IPS-18c (cell line): ENCODE measurements around the gene STX7.

Source experiments
- H3K4me3 ChIP-seq: 2 replicates; pipeline ENCODE4 v1.7.0; 2013; ENCODE audit warnings: low read depth, mild to moderate bottlenecking, low read length, moderate library complexity; ENCODE audit not compliant: insufficient read depth
- H3K9me3 ChIP-seq: one replicate; pipeline ENCODE4 v1.6.1; 2013; ENCODE audit warnings: mild to moderate bottlenecking, low read length, moderate library complexity; ENCODE audit not compliant: control insufficient read depth, insufficient read depth

The STX7 gene

DNA sequence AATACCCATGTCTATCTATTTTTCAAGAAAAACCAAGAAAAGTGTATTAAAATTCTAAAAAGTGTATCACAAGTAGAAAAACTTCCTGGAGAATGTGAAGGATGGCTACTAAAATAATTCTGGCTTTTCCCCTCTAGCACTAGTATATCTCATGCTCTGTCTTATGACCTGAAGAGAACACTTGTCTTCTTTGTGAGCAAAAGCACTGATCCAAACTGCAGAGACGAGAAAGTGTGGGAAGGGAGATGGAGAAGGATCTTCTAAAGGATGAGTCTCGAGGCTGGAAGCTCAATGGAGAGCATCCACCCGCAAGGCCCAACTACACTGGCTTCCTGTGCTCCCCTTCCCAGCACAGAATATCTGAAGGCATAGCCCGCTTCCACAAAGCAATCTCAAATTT is 23.5 kb downstream of the STX7 start:
- H3K9me3 ChIP-seq = no peaks in the 10 kb centered on the region
- no peak overlapping the region for H3K4me3 ChIP-seq

GRCh38 chr6:132487762-132488161 is 25.2 kb downstream of the STX7 start:
- Histone ChIP-seq H3K4me3 (no peak overlapping the region), H3K9me3 (no peaks in the 10 kb centered on the region)

- no peak overlapping the region for H3K4me3 ChIP-seq
- no peaks in the 10 kb centered on the region for H3K9me3 ChIP-seq
Observed at GRCh38 chr6:132484680-132485018, 28.3 kb downstream of the STX7 start.

GRCh38 chr6:132483779-132484679 is 28.9 kb downstream of the STX7 start:
- H3K4me3 ChIP-seq = no peak overlapping the region
- no peaks in the 10 kb centered on the region for H3K9me3 ChIP-seq

DNA sequence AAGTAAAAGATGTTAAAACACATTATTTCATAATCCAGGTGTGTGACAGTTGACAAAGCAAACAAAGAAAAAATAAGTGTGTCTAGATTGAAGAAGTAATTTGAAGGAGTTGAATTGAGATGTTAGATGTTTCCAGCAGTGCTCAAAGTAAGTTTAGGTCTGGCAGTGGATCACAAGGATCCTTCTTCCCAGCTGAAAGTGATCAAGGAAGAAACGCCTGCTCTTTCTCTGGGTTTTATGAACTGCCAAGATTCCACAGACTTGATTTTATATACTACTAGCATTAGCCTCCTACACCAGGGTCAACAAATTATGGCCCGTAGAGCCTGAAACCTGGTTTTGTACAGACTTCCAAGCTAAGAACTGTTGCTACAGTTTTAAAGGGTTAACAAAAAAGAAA is 30.3 kb downstream of the STX7 start:
- Histone ChIP-seq H3K4me3 (no peak overlapping the region), H3K9me3 (no peaks in the 10 kb centered on the region)

DNA sequence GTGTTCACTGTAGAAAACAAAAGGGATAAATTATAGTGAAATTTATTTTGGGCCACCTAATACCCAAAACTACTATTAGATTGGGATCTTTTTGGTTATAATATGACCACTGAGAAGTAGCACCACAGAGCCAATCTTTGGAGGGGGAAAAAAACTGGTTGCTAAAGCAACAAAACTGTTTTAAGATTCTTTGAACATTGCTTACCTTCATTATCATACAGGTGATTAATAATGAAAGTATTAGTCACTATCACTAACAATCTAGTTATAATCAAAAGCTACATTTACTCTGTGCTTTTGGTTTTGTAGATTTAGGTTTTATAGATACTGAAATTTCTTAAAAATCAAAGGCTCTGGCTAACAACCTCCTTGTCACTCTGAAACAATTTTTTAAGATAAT is 31.7 kb downstream of the STX7 start:
- Histone ChIP-seq H3K9me3 (no peaks in the 10 kb centered on the region), H3K4me3 (no peak overlapping the region)

DNA sequence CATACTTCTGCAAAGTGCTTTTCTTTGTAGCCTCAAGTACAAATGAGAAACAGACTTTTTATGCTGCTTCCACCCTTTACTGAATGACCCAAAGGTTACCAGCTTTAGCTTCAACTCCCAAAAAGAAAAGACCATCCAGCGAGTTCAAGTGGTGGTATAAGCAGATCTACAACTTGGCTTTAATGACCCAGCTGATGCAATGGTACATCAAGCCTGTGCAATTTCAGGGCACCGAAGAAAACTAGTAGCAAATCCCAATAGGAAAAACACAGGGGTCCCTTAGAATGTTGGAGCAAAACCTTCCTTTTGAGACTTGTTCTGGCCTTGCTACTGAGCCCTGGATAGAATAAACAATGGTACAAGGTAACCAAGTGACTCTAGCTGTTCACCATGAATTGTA is 33.8 kb downstream of the STX7 start:
- Histone ChIP-seq H3K4me3 (no peak overlapping the region), H3K9me3 (no peaks in the 10 kb centered on the region)

DNA sequence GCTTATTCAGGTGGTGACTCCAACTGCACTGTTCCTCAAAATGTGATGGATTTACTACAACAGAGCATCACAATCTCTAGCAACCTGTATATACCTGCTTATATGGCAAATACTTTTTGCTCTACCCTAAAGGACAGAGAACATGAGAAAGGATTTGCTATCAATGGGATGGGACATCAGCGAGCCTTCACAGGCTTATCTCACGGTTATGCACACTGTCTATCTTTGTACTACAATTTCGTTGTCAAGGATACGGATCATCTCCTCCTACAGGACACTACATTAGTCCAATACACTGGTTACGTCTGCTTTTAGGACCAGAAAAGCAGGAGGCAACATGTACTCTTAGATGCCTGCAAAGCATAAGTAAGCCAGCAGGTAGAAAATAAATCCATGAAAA is 34.2 kb downstream of the STX7 start:
- Histone ChIP-seq H3K4me3 (no peak overlapping the region), H3K9me3 (no peaks in the 10 kb centered on the region)

DNA sequence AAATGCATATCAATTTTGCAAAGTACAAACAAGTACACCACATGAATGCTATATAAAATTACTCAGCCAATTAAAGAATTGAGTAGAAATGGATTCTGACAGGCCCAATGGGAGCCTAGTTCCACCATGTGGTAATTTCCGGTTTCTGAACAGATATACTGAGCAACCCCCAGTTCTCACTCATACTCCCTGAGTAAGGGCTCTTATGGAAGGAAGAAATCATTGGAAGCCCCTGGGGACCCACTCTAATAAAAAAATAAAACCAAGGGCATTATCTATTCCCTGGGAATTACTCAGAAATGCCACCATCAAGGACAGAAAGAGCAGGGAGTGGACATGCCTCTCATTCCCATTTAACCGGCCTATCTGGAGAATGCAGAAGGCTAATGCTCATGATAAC is 34.6 kb downstream of the STX7 start:
- no peaks in the 10 kb centered on the region for H3K9me3 ChIP-seq
- no peak overlapping the region for H3K4me3 ChIP-seq

GRCh38 chr6:132476688-132477087 is 36.2 kb downstream of the STX7 start:
- H3K4me3 ChIP-seq = no peak overlapping the region
- no peaks in the 10 kb centered on the region for H3K9me3 ChIP-seq

GRCh38 chr6:132475925-132476324 is 37.0 kb downstream of the STX7 start:
- Histone ChIP-seq H3K4me3 (no peak overlapping the region), H3K9me3 (no peaks in the 10 kb centered on the region)

- H3K9me3 ChIP-seq = no peaks in the 10 kb centered on the region
- H3K4me3 ChIP-seq = no peak overlapping the region
Observed at GRCh38 chr6:132471787-132472186, 41.1 kb downstream of the STX7 start.

DNA sequence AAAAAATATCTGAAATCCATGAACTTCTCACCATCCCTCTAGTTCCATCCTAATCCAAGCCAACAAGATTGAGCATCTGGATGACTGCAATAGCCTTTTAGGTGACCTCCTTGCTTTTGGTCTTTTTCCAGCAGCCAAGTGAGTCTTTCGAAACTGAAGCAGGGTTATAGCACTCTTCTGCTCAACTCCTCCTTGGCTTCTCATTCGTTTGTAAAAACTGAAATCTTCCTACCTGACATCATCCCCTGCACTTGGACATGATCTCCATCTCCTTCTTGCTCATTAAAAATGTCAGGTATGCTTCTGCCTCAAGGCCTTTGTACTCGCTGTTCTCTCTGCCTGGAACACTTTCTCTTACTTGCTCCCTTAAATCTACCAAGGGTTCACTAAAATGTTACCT is 46.0 kb downstream of the STX7 start:
- Histone ChIP-seq H3K9me3 (no peaks in the 10 kb centered on the region), H3K4me3 (no peak overlapping the region)

GRCh38 chr6:132465530-132466485 is 47.1 kb downstream of the STX7 start:
- Histone ChIP-seq H3K9me3 (no peaks in the 10 kb centered on the region), H3K4me3 (no peak overlapping the region)

- no peaks in the 10 kb centered on the region for H3K9me3 ChIP-seq
- no peak overlapping the region for H3K4me3 ChIP-seq
Observed at GRCh38 chr6:132464538-132465256, 48.2 kb downstream of the STX7 start.

DNA sequence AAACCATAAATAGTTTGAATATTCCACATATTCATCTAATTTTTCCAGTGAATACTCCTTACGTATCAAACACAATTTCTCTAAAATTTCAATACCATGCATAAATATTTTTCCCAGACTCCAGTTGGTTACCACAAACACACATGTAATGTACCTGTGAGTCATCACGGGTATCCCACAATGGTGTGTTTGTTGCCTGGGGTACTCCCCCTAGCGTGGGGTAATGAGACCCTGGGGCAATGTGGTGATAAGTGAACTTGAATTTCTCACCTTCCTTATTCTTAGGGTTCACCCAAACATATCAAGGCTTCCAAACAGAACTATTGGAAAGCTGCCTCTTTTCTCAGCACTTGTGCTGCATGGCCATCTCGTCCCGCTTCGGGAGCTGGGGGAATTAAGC is 51.0 kb downstream of the STX7 start:
- Histone ChIP-seq H3K9me3 (no peaks in the 10 kb centered on the region), H3K4me3 (no peak overlapping the region)

GRCh38 chr6:132459605-132459952 is 53.3 kb downstream of the STX7 start:
- Histone ChIP-seq H3K4me3 (no peak overlapping the region), H3K9me3 (no peaks in the 10 kb centered on the region)
